Muscle layer of duodenum (tissue), 2 donors: Measurements from ENCODE around the gene TSHZ2.

Experiments used
- H3K27ac ChIP-seq: one replicate; pipeline ENCODE4 v1.7.0; 2013; ENCODE audit warnings: mild to moderate bottlenecking, low read length
- H3K27me3 ChIP-seq: one replicate; pipeline ENCODE4 v1.7.0; 2013; ENCODE audit warnings: low read depth, mild to moderate bottlenecking, control low read depth, low read length
- H3K36me3 ChIP-seq, 2 donors: one replicate each; pipeline ENCODE4 v1.7.0; 2013; ENCODE audit warnings: low read length in 2 of 2, control low read depth in 1 of 2, mild to moderate bottlenecking in 1 of 2; ENCODE audit not compliant: insufficient read depth in 2 of 2, control insufficient read depth in 1 of 2
- H3K4me1 ChIP-seq, 2 donors: one replicate each; pipeline ENCODE4 v1.7.0; 2013; ENCODE audit warnings: low read length in 2 of 2, mild to moderate bottlenecking in 2 of 2, control low read depth in 1 of 2, moderate library complexity in 1 of 2; ENCODE audit not compliant: insufficient read depth in 2 of 2, control insufficient read depth in 1 of 2
- H3K4me3 ChIP-seq, 2 donors: one replicate each; pipeline ENCODE4 v1.7.0; 2013; ENCODE audit warnings: low read length in 2 of 2, low read depth in 1 of 2, mild to moderate bottlenecking in 1 of 2
- H3K9me3 ChIP-seq, 2 donors: one replicate each; pipeline ENCODE4 v1.7.0; 2013; ENCODE audit warnings: low read length in 2 of 2, control low read depth in 1 of 2, mild to moderate bottlenecking in 1 of 2; ENCODE audit not compliant: control insufficient read depth in 1 of 2
- donor health status: healthy.

The TSHZ2 gene

GRCh38 chr20:53001498-53002301, 29.5 kb downstream of the TSHZ2 start:
- H3K4me1 ChIP-seq, result peaks cover 0 to 9% of the 10 kb centered on the region in 2 donors
- H3K27ac ChIP-seq, result peak overlapping the region; percentile 49
- H3K27me3 ChIP-seq, result no peaks in the 10 kb centered on the region
- H3K9me3 ChIP-seq, result no peaks in the 10 kb centered on the region
- H3K36me3 ChIP-seq, result no peaks in the 10 kb centered on the region
- H3K4me3 ChIP-seq, result peak overlapping the region; percentile 12 to 34

GRCh38 chr20:53002786-53003185, 30.6 kb downstream of the TSHZ2 start:
- H3K4me3 ChIP-seq, result no peak overlapping the region
- H3K27me3 ChIP-seq, result no peaks in the 10 kb centered on the region
- H3K36me3 ChIP-seq, result no peaks in the 10 kb centered on the region
- H3K27ac ChIP-seq, result peak overlapping the region; percentile 36
- no peaks in the 10 kb centered on the region for H3K9me3 ChIP-seq
- peaks cover 0 to 9% of the 10 kb centered on the region in 2 donors for H3K4me1 ChIP-seq

- no peaks in the 10 kb centered on the region for H3K9me3 ChIP-seq
- H3K4me1 ChIP-seq, result peaks cover 0 to 9% of the 10 kb centered on the region in 2 donors
- no peak overlapping the region for H3K4me3 ChIP-seq
- H3K27me3 ChIP-seq, result no peaks in the 10 kb centered on the region
- no peak overlapping the region for H3K27ac ChIP-seq
- H3K36me3 ChIP-seq, result no peaks in the 10 kb centered on the region
These were observed 31.4 kb downstream of the TSHZ2 start for GRCh38 chr20:53003420-53004154.

- Histone ChIP-seq H3K36me3 (no peaks in the 10 kb centered on the region), H3K27ac (no peak overlapping the region), H3K4me3 (no peak overlapping the region), H3K4me1 (peaks cover 0 to 9% of the 10 kb centered on the region in 2 donors), H3K9me3 (no peaks in the 10 kb centered on the region), H3K27me3 (no peaks in the 10 kb centered on the region)
These were observed 32.2 kb downstream of the TSHZ2 start for GRCh38 chr20:53004267-53004813.

GRCh38 chr20:53009979-53010735, 38.0 kb downstream of the TSHZ2 start:
- no peak overlapping the region for H3K27ac ChIP-seq
- H3K36me3 ChIP-seq, result peaks cover 0 to 4% of the 10 kb centered on the region in 2 donors
- peaks cover 0 to 6% of the 10 kb centered on the region in 2 donors for H3K9me3 ChIP-seq
- H3K4me3 ChIP-seq, result no peak overlapping the region
- no peaks in the 10 kb centered on the region for H3K4me1 ChIP-seq
- H3K27me3 ChIP-seq, result no peaks in the 10 kb centered on the region

GRCh38 chr20:53011640-53012039, 39.5 kb downstream of the TSHZ2 start:
- H3K4me3 ChIP-seq, result no peak overlapping the region

GRCh38 chr20:53013183-53013582, 41.0 kb downstream of the TSHZ2 start:
- Histone ChIP-seq H3K27ac (no peak overlapping the region), H3K4me1 (peaks cover 0 to 5% of the 10 kb centered on the region in 2 donors), H3K9me3 (peaks cover 0 to 10% of the 10 kb centered on the region in 2 donors), H3K4me3 (no peak overlapping the region), H3K27me3 (no peaks in the 10 kb centered on the region), H3K36me3 (peaks cover 0 to 4% of the 10 kb centered on the region in 2 donors)

More at GRCh38 chr20:53011640-53012039, 39.5 kb downstream of the TSHZ2 start:
- no peak overlapping the region for H3K27ac ChIP-seq
- H3K27me3 ChIP-seq, result no peaks in the 10 kb centered on the region
- peaks cover 0 to 9% of the 10 kb centered on the region in 2 donors for H3K9me3 ChIP-seq
- H3K4me1 ChIP-seq, result no peaks in the 10 kb centered on the region
- peaks cover 0 to 4% of the 10 kb centered on the region in 2 donors for H3K36me3 ChIP-seq

- H3K9me3 ChIP-seq, result peaks cover 0 to 10% of the 10 kb centered on the region in 2 donors
- H3K4me3 ChIP-seq, result no peak overlapping the region
- peaks cover 0 to 4% of the 10 kb centered on the region in 2 donors for H3K36me3 ChIP-seq
- no peak overlapping the region for H3K27ac ChIP-seq
- H3K4me1 ChIP-seq, result peaks cover 0 to 10% of the 10 kb centered on the region in 2 donors
- H3K27me3 ChIP-seq, result no peaks in the 10 kb centered on the region
These were observed 41.7 kb downstream of the TSHZ2 start for GRCh38 chr20:53013847-53014246.

- Histone ChIP-seq H3K27ac (no peak overlapping the region), H3K36me3 (peaks cover 0 to 4% of the 10 kb centered on the region in 2 donors), H3K4me3 (no peak overlapping the region), H3K4me1 (peaks cover 0 to 15% of the 10 kb centered on the region in 2 donors), H3K9me3 (peaks cover 0 to 10% of the 10 kb centered on the region in 2 donors), H3K27me3 (no peaks in the 10 kb centered on the region)
These were observed 43.9 kb downstream of the TSHZ2 start for GRCh38 chr20:53016071-53016470.

- H3K36me3 ChIP-seq, result peaks cover 0 to 4% of the 10 kb centered on the region in 2 donors
- peaks cover 0 to 15% of the 10 kb centered on the region in 2 donors for H3K4me1 ChIP-seq
- no peak overlapping the region for H3K27ac ChIP-seq
- H3K9me3 ChIP-seq, result peaks cover 0 to 10% of the 10 kb centered on the region in 2 donors
- no peaks in the 10 kb centered on the region for H3K27me3 ChIP-seq
- no peak overlapping the region for H3K4me3 ChIP-seq
These were observed 44.4 kb downstream of the TSHZ2 start for GRCh38 chr20:53016534-53017042.
